ENCODE results near the gene TM4SF5. TPM values are rescaled to one million over a fixed set of nuclear protein-coding genes. Genes with fewer than 3 reads are reported as not detected.

The TM4SF5 gene
- polyA plus RNA-seq, 1 of the 3 experiments (the other 2 are of a cell fraction), result not detected

DNA sequence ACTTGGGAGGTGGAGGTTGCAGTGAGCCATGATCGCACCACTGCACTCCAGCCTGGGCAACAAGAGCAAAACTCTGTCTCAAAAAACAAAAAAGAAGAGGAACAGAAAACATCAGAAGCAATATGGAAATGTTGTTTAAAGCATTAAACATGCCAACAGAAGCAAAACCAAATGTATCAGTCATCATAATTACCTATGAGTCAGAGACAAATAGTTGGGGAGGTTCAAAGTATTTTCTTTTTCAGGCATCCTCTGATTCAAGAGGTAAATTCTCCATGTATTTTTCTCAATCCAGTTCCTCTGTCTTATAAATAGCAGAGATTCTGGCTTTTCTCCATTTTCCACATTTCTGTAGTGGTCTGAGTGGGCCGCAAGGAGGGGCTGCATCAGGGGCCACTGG is 2.1 kb upstream of the TM4SF5 start:
- H3K27me3 ChIP-seq (ENCODE audit: insufficient read depth), result peaks cover 36% of the 10 kb centered on the region
- POLR2A ChIA-PET, result no interaction called here
- no peaks in the 10 kb centered on the region for H4K20me1 ChIP-seq (ENCODE audit: insufficient read depth)
- no peak overlapping the region for H3K4me2 ChIP-seq
- H3K9ac ChIP-seq, result no peak overlapping the region
- TF ChIP-seq, protein P1, sequence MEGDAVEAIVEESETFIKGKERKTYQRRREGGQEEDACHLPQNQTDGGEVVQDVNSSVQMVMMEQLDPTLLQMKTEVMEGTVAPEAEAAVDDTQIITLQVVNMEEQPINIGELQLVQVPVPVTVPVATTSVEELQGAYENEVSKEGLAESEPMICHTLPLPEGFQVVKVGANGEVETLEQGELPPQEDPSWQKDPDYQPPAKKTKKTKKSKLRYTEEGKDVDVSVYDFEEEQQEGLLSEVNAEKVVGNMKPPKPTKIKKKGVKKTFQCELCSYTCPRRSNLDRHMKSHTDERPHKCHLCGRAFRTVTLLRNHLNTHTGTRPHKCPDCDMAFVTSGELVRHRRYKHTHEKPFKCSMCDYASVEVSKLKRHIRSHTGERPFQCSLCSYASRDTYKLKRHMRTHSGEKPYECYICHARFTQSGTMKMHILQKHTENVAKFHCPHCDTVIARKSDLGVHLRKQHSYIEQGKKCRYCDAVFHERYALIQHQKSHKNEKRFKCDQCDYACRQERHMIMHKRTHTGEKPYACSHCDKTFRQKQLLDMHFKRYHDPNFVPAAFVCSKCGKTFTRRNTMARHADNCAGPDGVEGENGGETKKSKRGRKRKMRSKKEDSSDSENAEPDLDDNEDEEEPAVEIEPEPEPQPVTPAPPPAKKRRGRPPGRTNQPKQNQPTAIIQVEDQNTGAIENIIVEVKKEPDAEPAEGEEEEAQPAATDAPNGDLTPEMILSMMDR (IDR thresholded peaks at IDR 0.05), result no peak
- TF ChIP-seq RFX5 (IDR thresholded peaks at IDR 0.05; ENCODE audit: low read length) (no peak), FOSL2 (IDR thresholded peaks at IDR 0.05; ENCODE audit: borderline replicate concordance, low read depth) (peak; percentile 17; the same call in 1 of the 2 replicates), YY1 (IDR thresholded peaks at IDR 0.05; ENCODE audit: low read depth) (no peak), NFIC (IDR thresholded peaks at IDR 0.05; ENCODE audit: borderline replicate concordance) (no peak), RCOR1 (IDR thresholded peaks at IDR 0.05; ENCODE audit: low read length) (no peak), RXRA (IDR thresholded peaks at IDR 0.05; ENCODE audit: borderline replicate concordance, low read depth) (no peak), EP300 (IDR thresholded peaks at IDR 0.05; ENCODE audit: borderline replicate concordance in 1 of 2, low read depth in 1 of 2, low read length in 1 of 2) (no peak)
- TF ChIP-seq, protein P2, sequence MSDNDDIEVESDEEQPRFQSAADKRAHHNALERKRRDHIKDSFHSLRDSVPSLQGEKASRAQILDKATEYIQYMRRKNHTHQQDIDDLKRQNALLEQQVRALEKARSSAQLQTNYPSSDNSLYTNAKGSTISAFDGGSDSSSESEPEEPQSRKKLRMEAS (IDR thresholded peaks at IDR 0.05; ENCODE audit: low read depth), result no peak
- TF ChIP-seq, protein P3, sequence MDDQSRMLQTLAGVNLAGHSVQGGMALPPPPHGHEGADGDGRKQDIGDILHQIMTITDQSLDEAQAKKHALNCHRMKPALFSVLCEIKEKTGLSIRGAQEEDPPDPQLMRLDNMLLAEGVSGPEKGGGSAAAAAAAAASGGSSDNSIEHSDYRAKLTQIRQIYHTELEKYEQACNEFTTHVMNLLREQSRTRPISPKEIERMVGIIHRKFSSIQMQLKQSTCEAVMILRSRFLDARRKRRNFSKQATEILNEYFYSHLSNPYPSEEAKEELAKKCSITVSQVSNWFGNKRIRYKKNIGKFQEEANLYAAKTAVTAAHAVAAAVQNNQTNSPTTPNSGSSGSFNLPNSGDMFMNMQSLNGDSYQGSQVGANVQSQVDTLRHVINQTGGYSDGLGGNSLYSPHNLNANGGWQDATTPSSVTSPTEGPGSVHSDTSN (IDR thresholded peaks at IDR 0.05), result peak; percentile 12; the same call in 1 of the 2 replicates
- H3K36me3 ChIP-seq (replicated peaks in 1 of 2; ENCODE audit: control insufficient read depth in 1 of 2, insufficient read depth in 2 of 2, low read length in 1 of 2), result no peaks in the 10 kb centered on the region
- no peaks in the 10 kb centered on the region for H3K79me2 ChIP-seq (ENCODE audit: insufficient read depth)
- no peaks in the 10 kb centered on the region for H3K9me2 ChIP-seq
- H2AFZ ChIP-seq (ENCODE audit: low read depth), result no peak overlapping the region
- H3K27ac ChIP-seq (ENCODE audit: low read depth in 2 of 2, low read length in 1 of 2), result no peak overlapping the region
- no peak for DNase-seq
- CTCF ChIA-PET, result interaction anchor here (1.8 kb wide), 1 partner anchor 134 kb away, joined by 5 read pairs; the partner anchor contains the start of gene CHRNE
- no peaks in the 10 kb centered on the region for H3K9me3 ChIP-seq
- H3F3A ChIP-seq (replicated peaks; ENCODE audit: insufficient read depth), result no peaks in the 10 kb centered on the region
- WGBS (ENCODE audit: low lambda C conversion rate), result 70% methylated on average over 2 of the region's 2 CpGs
- peaks cover 0 to 10% of the 10 kb centered on the region in 2 experiments; a peak in 1 of 4 replicates for H3K4me1 ChIP-seq (ENCODE audit: control insufficient read depth in 1 of 2, insufficient read depth in 2 of 2, low read depth in 1 of 2, low read length in 1 of 2)
- no peak overlapping the region for H3K4me3 ChIP-seq (ENCODE audit: low read depth in 2 of 2, low read length in 1 of 2)

DNA sequence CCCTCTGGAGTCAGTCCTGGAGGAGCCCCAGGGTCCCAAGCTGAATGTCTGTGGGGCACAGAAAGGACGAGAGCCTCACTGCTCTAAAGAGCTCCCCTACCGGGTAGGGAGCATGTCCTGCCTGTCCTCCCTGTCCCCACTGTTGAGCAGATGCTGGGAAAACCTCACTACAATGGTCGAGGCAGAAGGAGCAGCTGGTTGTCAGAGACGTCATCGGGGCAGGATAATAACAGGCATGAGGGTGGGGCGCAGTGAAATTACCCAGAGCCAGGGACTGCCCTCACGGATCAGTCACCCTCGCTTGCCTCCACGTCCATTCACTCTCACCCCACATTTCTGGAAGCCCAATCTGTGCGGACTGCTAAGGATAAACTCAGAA is 538 bp downstream of the TM4SF5 start:
- TF ChIP-seq RAD21 (IDR thresholded peaks at IDR 0.05; ENCODE audit: low read length) (no peak), RCOR1 (IDR thresholded peaks at IDR 0.05; ENCODE audit: low read length) (no peak), NFIC (IDR thresholded peaks at IDR 0.05; ENCODE audit: borderline replicate concordance) (no peak), TCF12 (IDR thresholded peaks at IDR 0.05) (no peak), JUND (IDR thresholded peaks at IDR 0.05) (no peak), TEAD4 (IDR thresholded peaks at IDR 0.05; ENCODE audit: borderline replicate concordance, insufficient read depth) (no peak)
- TF ChIP-seq, protein P1 (IDR thresholded peaks at IDR 0.05), result no peak
- TF ChIP-seq, protein P2 (IDR thresholded peaks at IDR 0.05; ENCODE audit: low read depth), result no peak
- H3K9me3 ChIP-seq, result no peaks in the 10 kb centered on the region
- H3K4me3 ChIP-seq (ENCODE audit: low read depth in 2 of 2, low read length in 1 of 2), result no peak overlapping the region
- H3K79me2 ChIP-seq (ENCODE audit: insufficient read depth), result no peaks in the 10 kb centered on the region
- H4K20me1 ChIP-seq (ENCODE audit: insufficient read depth), result no peaks in the 10 kb centered on the region
- no peak overlapping the region for H3K4me2 ChIP-seq
- H3K27me3 ChIP-seq (ENCODE audit: insufficient read depth), result peaks cover 39% of the 10 kb centered on the region
- H3F3A ChIP-seq (replicated peaks; ENCODE audit: insufficient read depth), result no peaks in the 10 kb centered on the region
- H3K27ac ChIP-seq (ENCODE audit: low read depth in 2 of 2, low read length in 1 of 2), result no peak overlapping the region
- peak; percentile 38 for DNase-seq
- no peak overlapping the region for H2AFZ ChIP-seq (ENCODE audit: low read depth)
- peaks cover 0 to 10% of the 10 kb centered on the region in 2 experiments; a peak in 1 of 4 replicates for H3K4me1 ChIP-seq (ENCODE audit: control insufficient read depth in 1 of 2, insufficient read depth in 2 of 2, low read depth in 1 of 2, low read length in 1 of 2)
- 10% methylated on average over 7 of the region's 10 CpGs for WGBS (ENCODE audit: low lambda C conversion rate)
- CTCF ChIA-PET, result interaction anchor here (0.9 to 3.4 kb wide), 4 partner anchors 13 to 137 kb away, joined by 3 to 21 read pairs (median 4); partner anchors contain the start of gene GLTPD2
- POLR2A ChIA-PET, result interaction anchor here (0.5 to 1.3 kb wide), 3 partner anchors 13 to 720 kb away, joined by 3 to 4 read pairs (median 3); no protein-coding TSS in a partner anchor
- no peak overlapping the region for H3K9ac ChIP-seq
- H3K36me3 ChIP-seq (replicated peaks in 1 of 2; ENCODE audit: control insufficient read depth in 1 of 2, insufficient read depth in 2 of 2, low read length in 1 of 2), result no peaks in the 10 kb centered on the region
- H3K9me2 ChIP-seq, result no peaks in the 10 kb centered on the region

Measured in SK-N-SH (cell line).